ENCODE measurements around the gene TCF7L2.

GRCh38 chr10:113060201-113061053 is 110.4 kb downstream of the TCF7L2 start:
- TF ChIP-seq, protein P1, sequence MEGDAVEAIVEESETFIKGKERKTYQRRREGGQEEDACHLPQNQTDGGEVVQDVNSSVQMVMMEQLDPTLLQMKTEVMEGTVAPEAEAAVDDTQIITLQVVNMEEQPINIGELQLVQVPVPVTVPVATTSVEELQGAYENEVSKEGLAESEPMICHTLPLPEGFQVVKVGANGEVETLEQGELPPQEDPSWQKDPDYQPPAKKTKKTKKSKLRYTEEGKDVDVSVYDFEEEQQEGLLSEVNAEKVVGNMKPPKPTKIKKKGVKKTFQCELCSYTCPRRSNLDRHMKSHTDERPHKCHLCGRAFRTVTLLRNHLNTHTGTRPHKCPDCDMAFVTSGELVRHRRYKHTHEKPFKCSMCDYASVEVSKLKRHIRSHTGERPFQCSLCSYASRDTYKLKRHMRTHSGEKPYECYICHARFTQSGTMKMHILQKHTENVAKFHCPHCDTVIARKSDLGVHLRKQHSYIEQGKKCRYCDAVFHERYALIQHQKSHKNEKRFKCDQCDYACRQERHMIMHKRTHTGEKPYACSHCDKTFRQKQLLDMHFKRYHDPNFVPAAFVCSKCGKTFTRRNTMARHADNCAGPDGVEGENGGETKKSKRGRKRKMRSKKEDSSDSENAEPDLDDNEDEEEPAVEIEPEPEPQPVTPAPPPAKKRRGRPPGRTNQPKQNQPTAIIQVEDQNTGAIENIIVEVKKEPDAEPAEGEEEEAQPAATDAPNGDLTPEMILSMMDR (conservative IDR thresholded peaks at IDR 0.05 in 1 of 2, IDR thresholded peaks at IDR 0.05 in 1 of 2; ENCODE audit: extremely low read depth in 1 of 2, insufficient read depth in 1 of 2, low read depth in 1 of 2, low read length in 2 of 2) = no peak
- TF ChIP-seq EZH2 (IDR thresholded peaks at IDR 0.05; ENCODE audit: borderline replicate concordance, low read length) = no peak

Data from mammary epithelial cell (primary cell).